HL-60 (cell line): ENCODE measurements around the gene B4GALNT1.

Source experiments
- CTCF ChIP-seq: IDR thresholded peaks from one replicate; pipeline ENCODE4 v1.5.1; 2011; ENCODE audit warnings: low read length, control low read depth, inconsistent platforms; ENCODE audit not compliant: insufficient read depth
- GABPA ChIP-seq: IDR thresholded peaks from 2 replicates; pipeline ENCODE4 v1.6.1; 2012; ENCODE audit warnings: low read depth
- POLR2AphosphoS5 ChIP-seq: IDR thresholded peaks from 2 replicates; pipeline ENCODE4 v1.6.1; 2012; ENCODE audit warnings: low read depth
- REST ChIP-seq: IDR thresholded peaks from 2 replicates; pipeline ENCODE4 v1.6.1; 2012; ENCODE audit warnings: low read depth; ENCODE audit not compliant: insufficient replicate concordance

GRCh38 chr12:57602544-57602943 lies 30.5 kb downstream of the B4GALNT1 start:
- TF ChIP-seq CTCF, result no peak
- TF ChIP-seq POLR2AphosphoS5, result no peak
- no peak for TF ChIP-seq REST
- no peak for TF ChIP-seq GABPA
